ENCODE data around the gene NRDE2.
A peak's percentile ranks its signal among the peaks of the same experiment; 100 is the strongest.

Gene NRDE2

DNA sequence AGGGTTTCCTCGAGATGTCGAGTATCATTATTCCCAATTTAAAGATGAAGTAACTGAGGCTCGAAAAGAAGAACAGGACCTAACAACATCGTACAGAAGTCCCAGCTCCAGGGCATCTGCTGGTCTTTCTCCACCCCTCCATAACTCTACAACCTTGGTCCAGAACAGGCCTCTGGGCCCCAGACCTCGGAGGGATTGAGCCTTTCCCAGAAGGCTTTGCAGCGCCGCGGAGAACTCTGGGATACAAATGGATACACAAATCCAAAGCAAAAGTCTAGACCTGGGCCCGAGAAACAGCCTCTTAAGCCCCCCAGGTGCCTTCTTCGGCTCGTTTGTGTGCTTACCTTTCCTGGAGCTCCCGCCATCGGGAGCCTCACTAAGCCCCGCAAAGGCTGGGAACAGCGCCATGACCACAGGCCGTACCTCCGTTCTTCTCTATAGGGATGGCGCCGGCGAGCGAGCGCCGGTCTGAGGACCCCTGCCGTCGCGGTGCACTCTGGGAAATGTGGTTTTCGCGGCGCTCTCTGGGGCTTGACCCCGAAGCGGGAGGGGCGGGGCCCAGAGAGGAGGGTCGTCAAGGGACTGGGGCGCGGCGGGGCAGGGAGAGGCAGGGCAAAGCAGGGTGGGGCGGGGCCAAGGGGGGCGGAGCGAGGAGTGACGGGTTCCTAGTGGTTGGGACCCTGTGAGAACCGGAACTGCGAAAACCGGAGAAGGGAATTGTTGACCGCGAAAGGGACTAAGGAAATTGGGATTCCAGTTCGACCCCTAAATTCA is at the start of gene NRDE2:
Gene NRDE2, minus strand, starts transcription at position 445 of the 774 bp plus-strand sequence. Its CDS starts 37 bp downstream, at position 408.
- DNase-seq: peak; percentile 98

- peak; percentile 57 for DNase-seq
Measured at GRCh38 chr14:90381011-90381786, 49.5 kb upstream of the NRDE2 start.

DNA sequence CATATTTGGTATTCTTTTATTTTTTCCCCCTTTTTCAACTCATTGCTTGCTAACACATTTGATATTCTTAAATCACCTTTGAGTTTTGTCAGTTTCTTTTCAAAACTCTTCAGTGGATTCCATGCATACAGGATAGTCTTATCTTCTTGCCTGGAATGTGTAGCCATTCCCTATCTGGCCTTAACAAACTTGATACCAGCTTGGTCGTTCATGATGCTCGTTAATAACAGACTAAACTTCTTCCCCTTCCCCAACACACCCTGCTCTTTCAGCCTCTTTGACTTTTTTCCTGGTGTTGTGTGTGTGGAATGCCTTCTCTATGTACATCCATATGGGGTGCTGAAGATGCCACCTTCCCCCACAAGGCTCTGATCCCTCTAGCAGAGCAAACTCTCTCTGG is 47.4 kb upstream of the NRDE2 start:
- no peak for DNase-seq

DNA sequence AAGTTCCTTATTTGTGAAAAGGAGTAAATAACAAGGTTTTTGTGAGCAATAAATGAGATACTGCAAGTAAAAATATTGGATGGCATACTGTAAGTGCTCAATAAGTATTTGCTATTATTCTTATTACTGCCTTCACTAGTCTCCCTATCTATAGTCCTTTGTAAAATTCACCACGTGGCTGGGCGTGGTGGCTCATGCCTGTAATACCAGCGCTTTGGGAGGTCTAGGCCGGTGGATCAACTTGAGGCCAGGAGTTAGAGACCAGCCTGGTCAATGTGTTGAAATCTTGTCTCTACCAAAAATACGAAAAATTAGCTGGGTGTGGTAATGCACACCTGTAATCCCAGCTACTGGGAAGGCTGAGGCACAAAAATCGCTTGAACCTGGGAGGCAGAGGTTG is 46.5 kb upstream of the NRDE2 start:
- DNase-seq: no peak

GRCh38 chr14:90375934-90376333 is 44.2 kb upstream of the NRDE2 start:
- DNase-seq: no peak

DNA sequence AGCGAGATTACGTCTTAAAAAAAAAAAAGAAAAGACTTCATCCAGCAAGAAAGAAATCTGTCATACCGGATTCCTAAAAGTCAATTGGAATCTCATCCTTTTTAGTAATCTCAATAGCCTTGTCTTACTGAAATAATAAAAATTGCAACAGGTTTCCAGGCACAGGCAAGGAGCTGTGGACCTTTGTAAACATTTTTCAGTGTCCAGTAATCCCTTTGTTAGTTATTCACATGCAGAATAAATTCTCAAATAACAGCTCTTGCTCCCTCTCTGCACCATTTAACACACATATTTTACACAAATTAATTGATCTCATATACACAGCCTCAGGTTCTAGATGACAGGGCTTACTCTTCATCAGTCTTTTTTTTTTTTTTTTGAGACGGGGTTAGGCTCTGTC is 43.1 kb upstream of the NRDE2 start:
- DNase-seq: no peak

GRCh38 chr14:90373887-90374286 is 42.1 kb upstream of the NRDE2 start:
- no peak for DNase-seq

DNA sequence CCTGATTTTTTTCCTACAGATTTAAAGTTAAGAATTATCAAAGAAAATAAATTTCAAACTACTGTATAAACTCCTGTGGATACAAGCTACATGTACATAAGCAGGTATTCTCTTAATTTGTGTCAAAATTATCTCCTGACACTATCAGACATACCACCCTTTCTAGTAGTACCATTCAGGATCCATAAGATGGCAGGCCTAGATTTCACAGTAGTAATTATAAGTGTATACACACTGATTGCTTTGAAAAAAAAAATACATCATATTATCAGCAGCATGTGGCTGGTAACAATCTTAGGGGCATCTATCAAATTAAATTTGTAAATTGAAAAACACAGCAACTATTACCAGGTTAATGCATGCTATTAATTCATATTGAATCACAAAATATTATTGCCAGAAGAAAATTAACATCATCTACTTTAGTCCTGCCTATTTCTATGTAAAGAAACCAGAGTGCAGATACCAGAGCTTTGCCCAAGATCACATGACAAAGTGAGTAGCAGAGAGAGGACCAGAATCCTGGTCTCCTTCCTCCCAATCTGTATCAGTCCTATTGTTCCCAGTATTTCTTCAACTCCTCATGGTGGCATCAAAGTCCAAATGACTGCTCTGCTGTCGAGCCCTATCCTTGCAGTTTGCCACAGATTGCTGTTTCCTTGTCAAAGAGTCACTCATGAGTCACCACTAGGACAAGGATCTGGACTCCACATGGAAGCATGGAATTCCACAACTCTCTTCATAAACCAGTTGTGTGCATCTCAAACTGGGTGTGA is 37.4 kb upstream of the NRDE2 start:
- DNase-seq: peak; percentile 11

- no peak for DNase-seq
Measured at GRCh38 chr14:90362558-90362896, 30.8 kb upstream of the NRDE2 start.

- DNase-seq: no peak
Measured at GRCh38 chr14:90361865-90362557, 30.3 kb upstream of the NRDE2 start.

DNA sequence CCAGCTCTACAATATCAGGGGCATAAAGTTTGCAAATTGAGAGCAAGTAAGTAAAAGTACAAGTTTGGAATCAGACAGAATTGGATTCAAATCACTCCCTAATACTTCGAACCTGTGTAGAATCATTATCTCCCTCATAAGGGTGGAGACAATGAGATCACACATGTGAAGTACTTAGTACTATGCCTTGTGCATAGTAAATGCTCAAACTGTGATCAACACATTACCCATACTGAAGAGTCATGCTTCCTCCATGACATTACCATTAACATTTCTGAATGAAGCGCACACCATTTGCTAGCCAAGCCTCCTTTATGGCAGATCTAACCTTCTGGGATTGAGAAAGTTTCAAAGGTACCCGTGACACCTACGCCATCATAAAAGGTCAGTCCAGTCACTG is 26.6 kb upstream of the NRDE2 start:
- no peak for DNase-seq

DNA sequence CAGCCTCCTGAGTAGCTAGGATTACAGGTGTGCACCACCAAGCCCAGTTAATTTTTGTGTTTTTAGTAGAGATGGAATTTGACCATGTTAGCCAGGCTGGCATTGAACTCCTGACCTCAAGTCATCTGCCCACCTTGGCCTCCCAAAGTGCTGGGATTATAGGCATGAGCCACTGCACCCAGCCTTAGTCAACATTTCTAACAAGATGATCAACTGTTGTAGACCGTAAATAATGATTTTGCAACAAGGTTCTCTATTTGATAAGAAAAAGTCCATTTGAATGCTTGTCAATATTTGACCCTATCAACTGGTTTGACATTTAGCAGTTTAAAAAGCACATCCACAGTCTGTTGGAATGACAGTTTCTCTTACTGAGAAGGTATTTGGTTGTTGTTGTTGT is 25.2 kb upstream of the NRDE2 start:
- DNase-seq: no peak

- no peak for DNase-seq
Measured at GRCh38 chr14:90355540-90356518, 24.1 kb upstream of the NRDE2 start.

DNA sequence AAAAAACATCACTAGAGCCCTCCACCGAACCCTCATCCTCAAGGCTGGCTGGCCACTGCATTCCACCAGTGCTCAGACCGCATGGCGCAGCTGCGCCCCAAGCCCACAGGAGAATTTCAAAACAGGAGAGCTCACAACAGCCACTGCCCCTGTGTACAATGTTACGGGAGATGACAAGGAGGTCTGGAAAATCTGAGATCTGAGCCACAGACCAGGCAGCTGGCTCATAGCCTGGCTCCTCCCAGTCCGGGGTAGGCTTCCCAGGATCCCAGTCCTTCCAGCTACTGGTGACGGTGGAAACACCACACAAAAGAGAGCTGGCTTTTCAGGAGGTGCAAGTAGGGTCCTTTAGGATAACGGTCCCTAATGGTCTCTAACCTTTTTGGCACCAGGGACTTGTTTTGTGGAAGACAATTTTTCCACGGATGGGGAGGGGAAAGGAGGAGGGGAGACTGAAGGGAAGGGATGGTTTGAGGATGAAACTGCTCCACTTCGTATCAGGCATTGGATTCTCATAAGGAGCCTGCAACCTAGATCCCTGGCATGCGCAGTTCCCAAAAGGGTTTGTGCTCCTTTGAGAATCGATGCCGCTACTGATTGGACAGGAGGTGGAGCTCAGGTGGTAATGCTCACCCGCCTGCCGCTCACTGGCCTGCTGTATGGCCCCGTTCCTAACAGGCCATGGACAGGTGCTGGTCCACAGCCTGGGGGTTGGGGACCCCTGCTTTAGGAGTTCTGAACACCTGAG is 23.0 kb upstream of the NRDE2 start:
- no peak for DNase-seq

DNA sequence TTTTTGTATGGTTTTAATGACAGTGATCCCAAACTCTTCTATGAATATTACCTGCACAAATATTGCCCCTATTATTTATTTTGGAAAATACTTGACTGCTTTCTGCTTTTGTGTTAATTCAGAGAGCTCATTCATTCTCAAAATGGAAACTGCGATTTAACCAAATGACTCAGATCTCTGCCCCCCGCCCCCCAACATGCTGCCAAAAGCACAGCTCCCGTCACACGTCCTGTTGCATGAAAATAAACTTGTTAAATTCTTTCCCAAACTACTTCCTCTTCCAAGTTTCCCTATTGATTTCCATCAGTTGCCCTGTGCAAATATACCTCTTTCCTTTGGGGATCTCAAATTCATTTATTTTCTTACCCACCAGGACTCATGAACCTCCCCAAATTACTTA is 18.0 kb upstream of the NRDE2 start:
- DNase-seq: no peak

DNA sequence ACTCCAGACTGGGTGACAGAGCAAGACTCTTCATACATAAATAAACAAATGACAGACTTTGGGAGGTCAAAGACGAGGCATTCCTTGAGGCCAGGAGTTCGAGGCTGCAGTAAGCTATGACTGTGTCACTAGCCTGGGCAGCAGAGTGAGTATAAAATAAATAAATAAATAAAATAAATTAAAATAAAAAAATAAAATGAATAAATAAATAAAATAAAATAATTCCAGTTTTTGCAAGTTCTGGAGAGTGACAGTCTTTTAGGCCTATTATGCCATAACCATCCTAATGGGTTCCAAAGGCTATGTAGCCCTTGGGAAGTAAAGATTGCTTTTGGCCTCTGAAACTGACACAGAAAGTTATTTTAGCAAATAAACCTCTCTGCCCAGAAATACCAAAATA is 16.5 kb upstream of the NRDE2 start:
- DNase-seq: no peak

DNA sequence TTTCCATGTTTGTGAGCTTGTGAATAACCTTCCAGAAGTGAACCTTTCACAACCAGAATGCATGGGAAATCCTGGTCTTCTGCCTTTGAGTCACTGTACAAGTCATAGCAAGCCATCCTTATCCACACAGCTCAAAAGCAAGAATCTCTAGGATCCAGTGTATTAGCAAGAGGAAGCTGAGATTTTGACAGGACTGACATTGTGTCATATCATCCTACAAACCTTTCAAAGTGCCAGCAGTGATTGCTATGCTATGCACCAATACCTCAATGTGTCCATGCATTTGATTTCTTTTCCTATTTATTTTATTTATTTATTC is 13.5 kb upstream of the NRDE2 start:
- no peak for DNase-seq

DNA sequence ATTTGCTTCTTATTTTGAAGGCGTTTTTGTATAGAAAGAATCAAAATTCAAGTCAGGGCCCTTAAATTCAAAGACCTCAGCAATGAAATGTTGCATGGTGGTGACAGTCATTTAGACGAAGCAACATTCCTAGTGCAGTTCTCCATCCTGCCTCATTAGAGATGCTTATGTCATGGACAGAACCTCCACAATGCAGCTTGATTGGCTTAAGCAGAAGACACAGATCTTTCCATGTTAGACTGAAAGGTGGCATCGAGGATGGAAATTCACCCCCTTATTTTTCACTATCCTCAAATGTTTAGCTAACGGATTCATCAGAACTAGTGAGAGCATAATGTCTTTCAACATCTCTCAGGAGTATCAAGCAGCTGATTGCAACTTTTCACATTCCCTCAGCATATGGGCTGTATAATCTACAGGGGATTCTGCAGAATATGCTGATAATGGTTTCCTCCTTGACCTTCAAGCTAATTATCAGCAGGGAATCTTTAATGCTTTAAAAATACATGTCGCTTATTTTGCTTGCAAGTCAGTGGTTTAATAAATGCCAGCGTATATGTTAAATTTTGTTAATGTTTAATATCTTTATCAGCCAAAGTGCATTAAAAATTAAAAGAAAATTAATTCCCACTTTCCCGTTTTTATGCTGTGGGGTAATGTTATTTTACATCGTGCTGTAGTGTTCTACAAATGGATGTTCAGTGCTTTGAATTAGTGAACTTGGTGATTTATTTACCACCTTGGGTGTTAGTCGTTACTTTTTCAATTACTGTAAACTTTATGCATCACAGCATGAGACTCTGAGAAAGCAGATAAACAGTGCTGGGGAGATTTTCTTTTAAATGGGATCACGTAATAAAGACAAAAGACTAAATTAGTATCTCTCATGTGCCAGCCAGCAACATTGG is 12.8 kb upstream of the NRDE2 start:
- DNase-seq: no peak

GRCh38 chr14:90342327-90342726 is 10.6 kb upstream of the NRDE2 start:
- DNase-seq: no peak

GRCh38 chr14:90341784-90342183 is 10.0 kb upstream of the NRDE2 start:
- no peak for DNase-seq
